Common myeloid progenitor, CD34-positive (primary cell): ENCODE data around the gene RBMS1.

Experiments
- CTCF ChIA-PET: fragments of 350-600 bp; sonication (Branson Sonifier 250); formaldehyde crosslinking; loops from one replicate; lab custom pipeline; 2021; ENCODE audit warnings: antibody characterized with exemption; lab: Charles Lee
- POLR2A ChIA-PET: fragments of 350-600 bp; sonication (Branson Sonifier 250); formaldehyde crosslinking; loops from one replicate; lab custom pipeline; 2021; ENCODE audit warnings: antibody characterized with exemption; lab: Charles Lee
- DNase-seq, 3 donors: peaks; one replicate each; pipeline versions ENCODE4 v3.0.0 to v3.0.0-alpha.2; 2013
- H3K27ac ChIP-seq, 2 experiments: 1 replicate in 1 of 2; 2 replicates in 1 of 2; pipeline ENCODE4 v1.7.0; 2013; ENCODE audit warnings: inconsistent platforms in 2 of 2, low read length in 2 of 2, mild to moderate bottlenecking in 2 of 2, low read depth in 1 of 2, moderate library complexity in 1 of 2; ENCODE audit not compliant: severe bottlenecking in 2 of 2, insufficient read depth in 1 of 2, poor library complexity in 1 of 2
- H3K27me3 ChIP-seq, 5 experiments: replicated peaks in 2 of 5; 1 replicate in 3 of 5; 2 replicates in 2 of 5; pipeline versions ENCODE4 v1.6.1 to v1.7.0; 2013; ENCODE audit warnings: low read length in 4 of 5, mild to moderate bottlenecking in 2 of 5, moderate library complexity in 2 of 5, inconsistent platforms in 1 of 5; ENCODE audit not compliant: insufficient read depth in 5 of 5, control insufficient read depth in 4 of 5
- H3K36me3 ChIP-seq, 4 experiments: 1 replicate in 2 of 4; 2 replicates in 2 of 4; pipeline versions ENCODE4 v1.6.1 to v1.7.0; 2013; ENCODE audit warnings: low read length in 3 of 4, control low read depth in 1 of 4, mild to moderate bottlenecking in 1 of 4; ENCODE audit not compliant: control insufficient read depth in 4 of 4, insufficient read depth in 4 of 4
- H3K4me1 ChIP-seq, 4 experiments: 1 replicate in 3 of 4; 2 replicates in 1 of 4; pipeline versions ENCODE4 v1.6.1 to v1.7.1; 2013; ENCODE audit warnings: low read length in 3 of 4, mild to moderate bottlenecking in 3 of 4, control low read depth in 1 of 4, inconsistent platforms in 1 of 4, moderate library complexity in 1 of 4; ENCODE audit not compliant: control insufficient read depth in 4 of 4, insufficient read depth in 4 of 4; ENCODE audit errors: control extremely low read depth in 1 of 4
- H3K4me3 ChIP-seq, 7 experiments: 1 replicate in 4 of 7; 2 replicates in 3 of 7; pipeline versions ENCODE4 v1.5.1 to v1.7.0; 2013; ENCODE audit warnings: mild to moderate bottlenecking in 7 of 7, low read length in 6 of 7, moderate library complexity in 6 of 7, inconsistent platforms in 2 of 7, low read depth in 2 of 7, control low read depth in 1 of 7; ENCODE audit not compliant: insufficient read depth in 4 of 7, control insufficient read depth in 1 of 7; ENCODE audit errors: extremely low read depth in 1 of 7
- H3K9me3 ChIP-seq, 5 experiments: 1 replicate in 4 of 5; 2 replicates in 1 of 5; pipeline versions ENCODE4 v1.6.1 to v1.7.1; 2013; ENCODE audit warnings: low read length in 4 of 5, mild to moderate bottlenecking in 2 of 5, inconsistent platforms in 1 of 5, low read depth in 1 of 5, moderate library complexity in 1 of 5; ENCODE audit not compliant: control insufficient read depth in 4 of 5, insufficient read depth in 2 of 5; ENCODE audit errors: control extremely low read depth in 1 of 5
- WGBS: methylation state at CpG from one replicate; pipeline ENCODE4 v1.1.5; 2013; ENCODE audit not compliant: insufficient coverage; 5-methylcytosine and 5-hydroxymethylcytosine counted together

Gene RBMS1

DNA sequence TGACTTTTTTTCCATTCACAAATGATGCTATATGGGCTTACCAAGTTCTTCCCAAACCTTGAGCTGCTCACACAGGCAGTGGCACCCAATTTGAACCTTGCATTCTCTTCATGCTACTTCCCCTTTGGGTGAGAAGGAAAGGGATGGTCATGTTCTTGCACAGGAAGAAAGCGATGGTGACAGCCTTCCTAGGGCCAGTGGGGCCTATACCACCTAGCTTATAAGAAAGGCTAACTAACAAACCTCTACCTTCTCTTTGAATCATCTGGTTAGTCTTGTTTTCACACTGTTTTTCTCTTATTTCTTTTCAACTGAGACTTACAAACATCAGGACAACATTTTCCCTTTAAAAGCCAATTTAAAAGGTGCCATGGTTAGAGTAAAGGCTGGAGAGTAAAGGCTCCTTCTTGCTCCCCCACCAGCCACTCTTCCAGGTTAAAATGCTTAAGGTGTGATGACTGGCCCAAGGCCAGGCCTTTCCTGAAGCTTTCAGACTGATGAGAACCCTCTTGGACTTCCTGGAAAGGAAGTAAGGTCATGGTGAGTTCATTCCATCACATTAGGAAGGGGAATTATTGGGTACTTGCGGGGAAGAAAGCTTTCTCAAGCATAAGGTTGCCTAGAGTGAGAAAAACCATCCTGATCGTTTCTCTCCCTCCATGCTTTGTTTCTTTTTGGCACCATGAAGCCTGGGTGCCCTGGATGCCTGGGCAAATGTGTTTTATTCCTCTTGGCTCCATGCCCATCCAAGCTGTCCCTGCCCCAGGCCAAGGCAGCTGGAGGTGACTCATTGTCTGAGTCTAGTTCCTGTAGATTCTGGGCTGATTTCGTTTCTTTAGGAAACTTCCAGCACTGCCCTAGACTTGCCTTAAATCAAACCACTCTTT lies 252.1 kb downstream of the RBMS1 start:
- H3K27me3 ChIP-seq, result no peaks in the 10 kb centered on the region
- DNase-seq, result no peak
- no peaks in the 10 kb centered on the region for H3K9me3 ChIP-seq
- CTCF ChIA-PET, result interaction anchor here (0.7 kb wide), 1 partner anchor 11 kb away, joined by 3 read pairs; no protein-coding TSS in a partner anchor
- H3K4me1 ChIP-seq, result no peaks in the 10 kb centered on the region
- H3K4me3 ChIP-seq, result no peak overlapping the region
- WGBS, result 100% methylated on average over 2 of the region's 4 CpGs
- POLR2A ChIA-PET, result no interaction called here
- no peak overlapping the region for H3K27ac ChIP-seq
- no peaks in the 10 kb centered on the region for H3K36me3 ChIP-seq

- Histone ChIP-seq H3K36me3 (no peaks in the 10 kb centered on the region), H3K27ac (no peak overlapping the region), H3K4me1 (no peaks in the 10 kb centered on the region), H3K4me3 (no peak overlapping the region), H3K27me3 (no peaks in the 10 kb centered on the region), H3K9me3 (no peaks in the 10 kb centered on the region)
- ChIA-PET CTCF (no interaction called here), POLR2A (no interaction called here)
- DNase-seq, result no peak
- 88% methylated on average over 2 of the region's 5 CpGs for WGBS
These were observed 254.2 kb downstream of the RBMS1 start for GRCh38 chr2:160239436-160239835.

DNA sequence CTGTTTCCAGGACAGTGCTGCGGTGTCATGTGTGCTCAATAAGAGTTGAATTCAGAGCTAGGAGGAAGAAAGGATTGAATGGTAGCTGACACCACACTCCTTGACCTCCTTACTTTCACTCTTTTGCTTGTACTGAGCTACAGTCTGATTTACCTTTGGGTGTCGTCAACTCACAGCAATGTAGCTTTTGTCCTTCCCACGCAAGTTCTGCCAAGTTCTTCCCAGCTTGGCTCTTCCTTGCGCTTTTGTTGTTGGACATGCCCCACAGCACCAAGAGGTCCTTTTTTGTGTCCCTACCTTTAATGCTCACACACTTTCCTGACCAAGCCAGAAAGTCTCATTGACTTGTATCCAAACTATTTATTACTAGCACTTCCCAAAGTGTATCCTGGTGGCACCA lies 255.2 kb downstream of the RBMS1 start:
- no peaks in the 10 kb centered on the region for H3K4me1 ChIP-seq
- WGBS, result 100% methylated on average over 4 of the region's 4 CpGs
- H3K36me3 ChIP-seq, result no peaks in the 10 kb centered on the region
- no peaks in the 10 kb centered on the region for H3K27me3 ChIP-seq
- DNase-seq, result no peak
- no peaks in the 10 kb centered on the region for H3K9me3 ChIP-seq
- POLR2A ChIA-PET, result no interaction called here
- H3K4me3 ChIP-seq, result no peak overlapping the region
- H3K27ac ChIP-seq, result no peak overlapping the region
- CTCF ChIA-PET, result no interaction called here

DNA sequence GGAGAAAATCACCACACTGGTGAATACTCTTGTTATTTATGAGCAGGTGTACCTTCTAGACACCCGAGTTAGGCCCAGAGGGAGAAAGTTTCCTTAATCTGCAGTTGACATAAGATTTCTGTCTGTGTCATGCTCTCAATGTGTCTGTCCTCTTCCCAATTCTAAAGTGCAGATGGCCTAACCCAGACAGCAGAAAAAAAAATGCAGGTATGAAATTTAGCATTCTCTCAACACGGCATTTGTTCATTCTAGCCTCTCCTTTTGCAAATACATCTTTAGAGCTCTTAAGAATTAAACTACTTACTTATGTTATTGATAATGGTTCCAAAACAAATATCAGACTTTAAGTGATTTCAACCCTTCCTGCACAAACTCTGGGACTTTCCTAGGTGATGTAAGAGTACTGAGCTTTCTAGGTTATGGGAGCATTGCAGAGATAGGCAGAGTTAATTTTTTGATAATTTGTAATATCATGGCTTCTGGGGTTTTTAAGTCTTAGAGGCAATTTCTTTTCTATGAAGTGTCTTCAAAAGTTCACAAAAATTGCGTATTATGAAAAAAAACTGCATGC lies 260.6 kb downstream of the RBMS1 start:
- Histone ChIP-seq H3K36me3 (no peaks in the 10 kb centered on the region), H3K4me3 (no peak overlapping the region), H3K27me3 (no peaks in the 10 kb centered on the region), H3K4me1 (no peaks in the 10 kb centered on the region), H3K27ac (no peak overlapping the region), H3K9me3 (no peaks in the 10 kb centered on the region)
- DNase-seq, result no peak
- CTCF ChIA-PET, result interaction anchor here (0.7 to 1.0 kb wide), 2 partner anchors 15 to 772 kb away, joined by 3 to 5 read pairs; no protein-coding TSS in a partner anchor
- 100% methylated on average over 1 of the region's 3 CpGs for WGBS
- POLR2A ChIA-PET, result no interaction called here

DNA sequence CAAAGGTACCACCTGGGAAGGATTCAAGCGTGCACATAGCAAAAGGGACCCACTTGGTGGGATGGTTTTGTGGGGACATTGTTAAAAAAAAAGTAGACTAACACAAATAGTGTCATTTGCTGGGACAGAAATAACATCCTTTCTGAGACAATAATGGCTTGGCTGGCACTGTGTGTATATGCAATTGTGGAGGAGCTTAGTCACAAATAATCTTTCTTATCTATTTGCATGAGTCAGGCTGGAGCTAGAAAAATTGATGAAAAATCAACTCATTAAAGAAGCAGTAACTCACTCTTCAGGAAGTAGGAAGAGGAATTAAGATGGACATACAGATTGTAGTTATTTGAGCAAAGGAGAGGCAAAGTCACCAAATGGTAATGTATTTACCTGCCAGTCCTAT lies 264.0 kb downstream of the RBMS1 start:
- no peak overlapping the region for H3K27ac ChIP-seq
- no peak for DNase-seq
- CTCF ChIA-PET, result no interaction called here
- no peaks in the 10 kb centered on the region for H3K9me3 ChIP-seq
- no peak overlapping the region for H3K4me3 ChIP-seq
- no peaks in the 10 kb centered on the region for H3K4me1 ChIP-seq
- POLR2A ChIA-PET, result interaction anchor here (0.6 kb wide), 1 partner anchor 17 kb away, joined by 7 read pairs; no protein-coding TSS in a partner anchor
- H3K36me3 ChIP-seq, result no peaks in the 10 kb centered on the region
- H3K27me3 ChIP-seq, result no peaks in the 10 kb centered on the region
- no CpG with 5 or more reads among the region's 1 CpG for WGBS

- no peaks in the 10 kb centered on the region for H3K4me1 ChIP-seq
- DNase-seq, result no peak
These were observed 265.3 kb downstream of the RBMS1 start for GRCh38 chr2:160228141-160228917.

More at GRCh38 chr2:160228141-160228917, 265.3 kb downstream of the RBMS1 start:
- 95% methylated on average over 4 of the region's 5 CpGs for WGBS
- H3K4me3 ChIP-seq, result no peak overlapping the region
- ChIA-PET CTCF (no interaction called here), POLR2A (no interaction called here)
- H3K9me3 ChIP-seq, result no peaks in the 10 kb centered on the region
- no peaks in the 10 kb centered on the region for H3K36me3 ChIP-seq
- H3K27me3 ChIP-seq, result no peaks in the 10 kb centered on the region
- H3K27ac ChIP-seq, result no peak overlapping the region
